GM13976 (cell line): ENCODE results near the gene PTPRJ.
"Not testable (repeated sequence)": the region's sequence is repeated elsewhere in the genome, so short reads cannot be mapped to it uniquely, and the experiment has no call there.

Experiments used
- DNase-seq: peaks from one replicate; pipeline ENCODE4 v3.0.0; 2012; ENCODE audit warnings: low spot score
- CTCF ChIP-seq: IDR thresholded peaks from 2 replicates; pipeline ENCODE4 v1.5.1; 2012; ENCODE audit warnings: borderline replicate concordance, mild to moderate bottlenecking; ENCODE audit not compliant: insufficient read depth; ENCODE audit errors: extremely low read depth, missing control alignments, control extremely low read depth
- in situ Hi-C: fragments of 300-500 bp; cut with MboI; formaldehyde crosslinking; loops from one replicate; pipeline ENCODE4 v1.12.0; 2022; ENCODE audit warnings: low sequenced_read_pairs, mixed read lengths, inconsistent platforms; ENCODE audit not compliant: unreplicated experiment

The PTPRJ gene

GRCh38 chr11:47943721-47944586 is 36.4 kb upstream of the PTPRJ start:
- in situ Hi-C loops, result no loop called here
- TF ChIP-seq CTCF, result no peak
- DNase-seq, result no peak

- in situ Hi-C loops, result no loop called here
- TF ChIP-seq CTCF, result no peak
- no peak for DNase-seq
These were observed 35.7 kb upstream of the PTPRJ start for GRCh38 chr11:47944632-47945031.

GRCh38 chr11:47946682-47947559 is 33.4 kb upstream of the PTPRJ start:
- in situ Hi-C loops, result no loop called here
- DNase-seq, result no peak
- TF ChIP-seq CTCF, result no peak

- DNase-seq, result no peak
These were observed 32.2 kb upstream of the PTPRJ start for GRCh38 chr11:47948137-47948536.

GRCh38 chr11:47949001-47949675 is 31.2 kb upstream of the PTPRJ start:
- in situ Hi-C loops, DNase-seq: not testable (repeated sequence)

More at GRCh38 chr11:47948137-47948536, 32.2 kb upstream of the PTPRJ start:
- in situ Hi-C loops, result no loop called here
- no peak for TF ChIP-seq CTCF

- in situ Hi-C loops, result no loop called here
- no peak for TF ChIP-seq CTCF
- no peak for DNase-seq
These were observed 30.0 kb upstream of the PTPRJ start for GRCh38 chr11:47950396-47950795.

- DNase-seq, in situ Hi-C loops: not testable (repeated sequence)
These were observed 28.9 kb upstream of the PTPRJ start for GRCh38 chr11:47951504-47951903.
